ENCODE results near the gene MTMR1.

MTMR1 gene

GRCh38 chrX:150763303-150763797 is 70.2 kb downstream of the MTMR1 start:
- no peak for DNase-seq

- DNase-seq: no peak
Measured at GRCh38 chrX:150763810-150764209, 70.6 kb downstream of the MTMR1 start.

- DNase-seq: no peak
Measured at GRCh38 chrX:150765237-150765636, 72.0 kb downstream of the MTMR1 start.

GRCh38 chrX:150765782-150766350 is 72.7 kb downstream of the MTMR1 start:
- DNase-seq: no peak

- no peak for DNase-seq
Measured at GRCh38 chrX:150766351-150767044, 73.3 kb downstream of the MTMR1 start.

- no peak for DNase-seq
Measured at GRCh38 chrX:150767045-150767395, 73.8 kb downstream of the MTMR1 start.

- DNase-seq: peak; percentile 8
Measured at GRCh38 chrX:150767475-150768131, 74.4 kb downstream of the MTMR1 start.

- DNase-seq: no peak
Measured at GRCh38 chrX:150768132-150768485, 74.9 kb downstream of the MTMR1 start.

GRCh38 chrX:150768580-150769190 is 75.5 kb downstream of the MTMR1 start:
- DNase-seq: no peak

GRCh38 chrX:150769408-150769807 is 76.2 kb downstream of the MTMR1 start:
- no peak for DNase-seq

GRCh38 chrX:150770623-150771022 is 77.4 kb downstream of the MTMR1 start:
- no peak for DNase-seq

- no peak for DNase-seq
Measured at GRCh38 chrX:150771116-150771515, 77.9 kb downstream of the MTMR1 start.

- peak; percentile 76 for DNase-seq
Measured at GRCh38 chrX:150772150-150772970, 79.2 kb downstream of the MTMR1 start.

- no peak for DNase-seq
Measured at GRCh38 chrX:150773117-150773516, 79.9 kb downstream of the MTMR1 start.

GRCh38 chrX:150773634-150774033 is 80.4 kb downstream of the MTMR1 start:
- DNase-seq: no peak

GRCh38 chrX:150774798-150775568 is 81.8 kb downstream of the MTMR1 start:
- DNase-seq: no peak

GRCh38 chrX:150775569-150776350 is 82.6 kb downstream of the MTMR1 start:
- no peak for DNase-seq

GRCh38 chrX:150777328-150777992 is 84.3 kb downstream of the MTMR1 start:
- DNase-seq: no peak

- DNase-seq: no peak
Measured at GRCh38 chrX:150779385-150779784, 86.2 kb downstream of the MTMR1 start.

GRCh38 chrX:150781677-150782076 is 88.5 kb downstream of the MTMR1 start:
- DNase-seq: no peak

- DNase-seq: no peak
Measured at GRCh38 chrX:150790021-150790420, 96.8 kb downstream of the MTMR1 start.

All from stimulated activated CD4-positive, alpha-beta T cell treated with anti-CD3 and anti-CD28 coated beads, Interleukin-1b, Interleukin-23, amount 100 ng/mL, for 48 hours (primary cell).